ENCODE data around the gene MCM9. TPM values are rescaled to one million over a fixed set of nuclear protein-coding genes. Genes with fewer than 3 reads are reported as not detected.

The MCM9 gene
- 9.9 and 13.5 TPM in 2 replicates for total RNA-seq
- polyA plus RNA-seq, result 9.6 and 11.1 TPM in 2 replicates

GRCh38 chr6:118934461-118935330 lies at the start of gene MCM9:
TSS of gene MCM9 (minus strand) at chr6:118935159. CDS start at chr6:118931723, 3,436 bp downstream.
- Histone ChIP-seq H3K4me3 (peak within 1 kb of the TSS; percentile 97), H3K27me3 (no peaks in the 10 kb centered on the region), H3K9me3 (ENCODE audit: low read depth) (no peaks in the 10 kb centered on the region), H3K9me2 (replicated peaks; ENCODE audit: insufficient read depth) (no peaks in the 10 kb centered on the region), H3K4me2 (peak within 1 kb of the TSS; percentile 81), H3K79me2 (peaks cover 54% of the 10 kb centered on the region), H4K20me1 (ENCODE audit: insufficient read depth, poor library complexity, severe bottlenecking) (no peaks in the 10 kb centered on the region), H3K27ac (peak within 1 kb of the TSS; percentile 97), H2AFZ (peak within 1 kb of the TSS; percentile 98), H3K36me3 (replicated peaks; ENCODE audit: insufficient read depth, low read depth) (no peaks in the 10 kb centered on the region), H3K4me1 (ENCODE audit: insufficient read depth) (peaks cover 7% of the 10 kb centered on the region)
- DNase-seq (ENCODE audit: low spot score), result peak; percentile 95
- WGBS (ENCODE audit: low lambda C conversion rate, missing lambda C conversion rate), result under 1% methylated on average over 69 of the region's 95 CpGs
- TF ChIP-seq EZH2phosphoT487 (IDR thresholded peaks at IDR 0.05; ENCODE audit: low read depth, severe bottlenecking, unreplicated experiment) (no peak), CTCF (IDR thresholded peaks at IDR 0.05; ENCODE audit: poor library complexity) (no peak), EZH2 (IDR thresholded peaks at IDR 0.05; ENCODE audit: borderline replicate concordance) (no peak)

- Histone ChIP-seq H2AFZ (no peak overlapping the region), H3K79me2 (no peaks in the 10 kb centered on the region), H3K4me3 (no peak overlapping the region), H3K36me3 (replicated peaks; ENCODE audit: insufficient read depth, low read depth) (no peaks in the 10 kb centered on the region), H3K27me3 (no peaks in the 10 kb centered on the region), H3K9me2 (replicated peaks; ENCODE audit: insufficient read depth) (no peaks in the 10 kb centered on the region), H3K4me1 (ENCODE audit: insufficient read depth) (no peaks in the 10 kb centered on the region), H4K20me1 (ENCODE audit: insufficient read depth, poor library complexity, severe bottlenecking) (no peaks in the 10 kb centered on the region), H3K4me2 (no peak overlapping the region), H3K9me3 (ENCODE audit: low read depth) (no peaks in the 10 kb centered on the region), H3K27ac (no peak overlapping the region)
- 95% methylated on average over 2 of the region's 2 CpGs for WGBS (ENCODE audit: low lambda C conversion rate, missing lambda C conversion rate)
- DNase-seq (ENCODE audit: low spot score), result no peak
- TF ChIP-seq CTCF (IDR thresholded peaks at IDR 0.05; ENCODE audit: poor library complexity), result no peak
- TF ChIP-seq EZH2phosphoT487 (IDR thresholded peaks at IDR 0.05; ENCODE audit: low read depth, severe bottlenecking, unreplicated experiment), result no peak
- TF ChIP-seq EZH2 (IDR thresholded peaks at IDR 0.05; ENCODE audit: borderline replicate concordance), result no peak
Measured at GRCh38 chr6:118984342-118984741, 49.4 kb upstream of the MCM9 start.

- Histone ChIP-seq H3K9me2 (replicated peaks; ENCODE audit: insufficient read depth) (no peaks in the 10 kb centered on the region), H3K4me3 (no peak overlapping the region), H3K36me3 (replicated peaks; ENCODE audit: insufficient read depth, low read depth) (no peaks in the 10 kb centered on the region), H3K4me2 (no peak overlapping the region), H3K4me1 (ENCODE audit: insufficient read depth) (no peaks in the 10 kb centered on the region), H2AFZ (no peak overlapping the region), H3K9me3 (ENCODE audit: low read depth) (no peaks in the 10 kb centered on the region), H3K27me3 (no peaks in the 10 kb centered on the region), H3K27ac (no peak overlapping the region), H3K79me2 (no peaks in the 10 kb centered on the region), H4K20me1 (ENCODE audit: insufficient read depth, poor library complexity, severe bottlenecking) (no peaks in the 10 kb centered on the region)
- no peak for DNase-seq (ENCODE audit: low spot score)
- 98% methylated on average over 3 of the region's 3 CpGs for WGBS (ENCODE audit: low lambda C conversion rate, missing lambda C conversion rate)
- TF ChIP-seq EZH2 (IDR thresholded peaks at IDR 0.05; ENCODE audit: borderline replicate concordance) (no peak), CTCF (IDR thresholded peaks at IDR 0.05; ENCODE audit: poor library complexity) (no peak), EZH2phosphoT487 (IDR thresholded peaks at IDR 0.05; ENCODE audit: low read depth, severe bottlenecking, unreplicated experiment) (no peak)
Measured at GRCh38 chr6:118982575-118982911, 47.6 kb upstream of the MCM9 start.
